ENCODE measurements around the gene DRGX.

Gene DRGX

DNA sequence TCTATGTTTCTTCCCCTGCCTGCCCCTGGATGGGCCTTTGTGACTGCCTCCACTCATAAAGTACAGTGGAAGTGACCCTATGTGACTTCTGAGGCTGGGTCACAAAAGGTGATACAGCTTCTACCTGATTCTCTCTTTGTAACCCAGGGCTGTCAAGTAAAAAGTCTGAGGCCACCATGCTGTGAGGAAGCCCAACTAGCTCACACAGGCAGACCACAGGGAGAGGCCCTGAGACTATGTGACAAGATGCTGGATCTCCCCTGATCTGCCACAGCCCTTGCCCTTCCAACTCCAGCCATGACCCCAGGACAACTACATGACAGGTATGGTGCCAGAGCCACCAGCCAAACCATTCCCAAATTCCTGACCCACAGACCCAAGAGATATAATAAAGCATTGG, 45.8 kb downstream of the DRGX start (continued):
- TF ChIP-seq ZNF555 (tag by site-specific recombination; conservative IDR thresholded peaks at IDR 0.05) (no peak), ZNF768 (tag by site-specific recombination; IDR thresholded peaks at IDR 0.05) (no peak)

GRCh38 chr10:49349390-49349789, 46.5 kb downstream of the DRGX start:
- Histone ChIP-seq H3K4me1 (ENCODE audit: control insufficient read depth, insufficient read depth, low read length) (no peaks in the 10 kb centered on the region), H3K4me3 (ENCODE audit: low read depth, low read length) (no peak overlapping the region), H3K9me3 (ENCODE audit: control insufficient read depth, insufficient read depth, low read depth, low read length) (no peaks in the 10 kb centered on the region; the same call in 1 of the 2 replicates), H3K36me3 (ENCODE audit: control insufficient read depth in 2 of 2, insufficient read depth in 1 of 2, low read length in 2 of 2) (no peaks in the 10 kb centered on the region), H3K27ac (ENCODE audit: extremely low read depth, low read depth, low read length) (no peak overlapping the region)
- POLR2A ChIA-PET: no interaction called here
- CTCF ChIA-PET: no interaction called here
- TF ChIP-seq, protein P1, sequence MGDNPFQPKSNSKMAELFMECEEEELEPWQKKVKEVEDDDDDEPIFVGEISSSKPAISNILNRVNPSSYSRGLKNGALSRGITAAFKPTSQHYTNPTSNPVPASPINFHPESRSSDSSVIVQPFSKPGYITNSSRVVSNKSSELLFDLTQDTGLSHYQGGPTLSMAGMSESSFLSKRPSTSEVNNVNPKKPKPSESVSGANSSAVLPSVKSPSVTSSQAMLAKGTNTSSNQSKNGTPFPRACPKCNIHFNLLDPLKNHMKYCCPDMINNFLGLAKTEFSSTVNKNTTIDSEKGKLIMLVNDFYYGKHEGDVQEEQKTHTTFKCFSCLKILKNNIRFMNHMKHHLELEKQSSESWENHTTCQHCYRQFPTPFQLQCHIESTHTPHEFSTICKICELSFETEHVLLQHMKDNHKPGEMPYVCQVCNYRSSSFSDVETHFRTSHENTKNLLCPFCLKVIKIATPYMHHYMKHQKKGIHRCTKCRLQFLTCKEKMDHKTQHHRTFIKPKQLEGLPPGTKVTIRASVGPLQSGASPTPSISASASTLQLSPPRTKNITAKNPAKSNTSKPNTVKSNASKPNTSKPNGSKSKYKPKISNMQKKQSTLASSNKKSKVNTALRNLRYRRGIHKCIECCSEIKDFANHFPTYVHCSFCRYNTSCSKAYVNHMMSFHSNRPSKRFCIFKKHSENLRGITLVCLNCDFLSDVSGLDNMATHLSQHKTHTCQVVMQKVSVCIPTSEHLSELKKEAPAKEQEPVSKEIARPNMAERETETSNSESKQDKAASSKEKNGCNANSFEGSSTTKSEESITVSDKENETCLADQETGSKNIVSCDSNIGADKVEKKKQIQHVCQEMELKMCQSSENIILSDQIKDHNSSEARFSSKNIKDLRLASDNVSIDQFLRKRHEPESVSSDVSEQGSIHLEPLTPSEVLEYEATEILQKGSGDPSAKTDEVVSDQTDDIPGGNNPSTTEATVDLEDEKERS (tag by site-specific recombination; IDR thresholded peaks at IDR 0.05): no peak
- no peak for TF ChIP-seq ZFP37 (tag by site-specific recombination; IDR thresholded peaks at IDR 0.05)
- no peak for TF ChIP-seq ZNF174 (tag by site-specific recombination; IDR thresholded peaks at IDR 0.05)
- no peak for TF ChIP-seq ZNF768 (tag by site-specific recombination; IDR thresholded peaks at IDR 0.05)
- TF ChIP-seq ZNF600 (tag by site-specific recombination; IDR thresholded peaks at IDR 0.05): no peak
- no peak for TF ChIP-seq ZNF157 (tag by site-specific recombination; IDR thresholded peaks at IDR 0.05)
- no peak for TF ChIP-seq KLF16 (tag by site-specific recombination; IDR thresholded peaks at IDR 0.05)
- no peak for TF ChIP-seq ZBTB1 (tag by site-specific recombination; IDR thresholded peaks at IDR 0.05)
- TF ChIP-seq ZNF146 (tag by site-specific recombination; IDR thresholded peaks at IDR 0.05): no peak
- TF ChIP-seq, protein P2, sequence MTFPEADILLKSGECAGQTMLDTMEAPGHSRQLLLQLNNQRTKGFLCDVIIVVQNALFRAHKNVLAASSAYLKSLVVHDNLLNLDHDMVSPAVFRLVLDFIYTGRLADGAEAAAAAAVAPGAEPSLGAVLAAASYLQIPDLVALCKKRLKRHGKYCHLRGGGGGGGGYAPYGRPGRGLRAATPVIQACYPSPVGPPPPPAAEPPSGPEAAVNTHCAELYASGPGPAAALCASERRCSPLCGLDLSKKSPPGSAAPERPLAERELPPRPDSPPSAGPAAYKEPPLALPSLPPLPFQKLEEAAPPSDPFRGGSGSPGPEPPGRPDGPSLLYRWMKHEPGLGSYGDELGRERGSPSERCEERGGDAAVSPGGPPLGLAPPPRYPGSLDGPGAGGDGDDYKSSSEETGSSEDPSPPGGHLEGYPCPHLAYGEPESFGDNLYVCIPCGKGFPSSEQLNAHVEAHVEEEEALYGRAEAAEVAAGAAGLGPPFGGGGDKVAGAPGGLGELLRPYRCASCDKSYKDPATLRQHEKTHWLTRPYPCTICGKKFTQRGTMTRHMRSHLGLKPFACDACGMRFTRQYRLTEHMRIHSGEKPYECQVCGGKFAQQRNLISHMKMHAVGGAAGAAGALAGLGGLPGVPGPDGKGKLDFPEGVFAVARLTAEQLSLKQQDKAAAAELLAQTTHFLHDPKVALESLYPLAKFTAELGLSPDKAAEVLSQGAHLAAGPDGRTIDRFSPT (tag by site-specific recombination; IDR thresholded peaks at IDR 0.05): no peak

DNA sequence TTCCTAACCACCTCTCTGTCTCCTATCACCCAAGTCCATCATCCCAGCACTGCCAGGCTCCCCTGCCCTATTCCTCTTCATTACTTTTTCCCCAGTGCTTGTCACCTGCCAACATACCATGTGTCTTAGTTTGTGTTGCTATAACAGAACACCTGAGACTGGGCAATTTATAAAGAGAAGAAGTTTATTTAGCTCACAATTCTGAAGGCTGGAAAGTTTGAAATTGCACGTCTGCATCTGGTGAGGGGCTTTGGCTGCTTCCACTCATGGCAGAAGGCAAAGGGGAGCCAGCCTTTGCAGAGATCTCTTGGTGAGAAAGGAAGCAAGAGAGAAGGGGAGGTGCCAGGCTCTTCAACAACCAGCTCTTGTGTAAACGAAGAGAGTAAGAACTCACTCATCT, 47.3 kb downstream of the DRGX start:
- Histone ChIP-seq H3K27ac (ENCODE audit: extremely low read depth, low read depth, low read length) (no peak overlapping the region), H3K9me3 (ENCODE audit: control insufficient read depth, insufficient read depth, low read depth, low read length) (no peaks in the 10 kb centered on the region; the same call in 1 of the 2 replicates), H3K4me1 (ENCODE audit: control insufficient read depth, insufficient read depth, low read length) (no peaks in the 10 kb centered on the region), H3K36me3 (ENCODE audit: control insufficient read depth in 2 of 2, insufficient read depth in 1 of 2, low read length in 2 of 2) (no peaks in the 10 kb centered on the region), H3K4me3 (ENCODE audit: low read depth, low read length) (no peak overlapping the region)
- ChIA-PET CTCF (interaction anchor here (0.8 kb wide), 1 partner anchor 692 kb away, joined by 3 read pairs; no protein-coding TSS in a partner anchor), POLR2A (no interaction called here)
- TF ChIP-seq ZSCAN16 (tag by site-specific recombination; IDR thresholded peaks at IDR 0.05): no peak
- no peak for TF ChIP-seq ZNF26 (tag by site-specific recombination; IDR thresholded peaks at IDR 0.05)
- no peak for TF ChIP-seq ZNF677 (tag by site-specific recombination; IDR thresholded peaks at IDR 0.05)
- TF ChIP-seq ZFP41 (tag by site-specific recombination; IDR thresholded peaks at IDR 0.05; ENCODE audit: borderline replicate concordance): no peak
- TF ChIP-seq, protein P3, sequence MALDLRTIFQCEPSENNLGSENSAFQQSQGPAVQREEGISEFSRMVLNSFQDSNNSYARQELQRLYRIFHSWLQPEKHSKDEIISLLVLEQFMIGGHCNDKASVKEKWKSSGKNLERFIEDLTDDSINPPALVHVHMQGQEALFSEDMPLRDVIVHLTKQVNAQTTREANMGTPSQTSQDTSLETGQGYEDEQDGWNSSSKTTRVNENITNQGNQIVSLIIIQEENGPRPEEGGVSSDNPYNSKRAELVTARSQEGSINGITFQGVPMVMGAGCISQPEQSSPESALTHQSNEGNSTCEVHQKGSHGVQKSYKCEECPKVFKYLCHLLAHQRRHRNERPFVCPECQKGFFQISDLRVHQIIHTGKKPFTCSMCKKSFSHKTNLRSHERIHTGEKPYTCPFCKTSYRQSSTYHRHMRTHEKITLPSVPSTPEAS (tag by site-specific recombination; IDR thresholded peaks at IDR 0.05): no peak
- TF ChIP-seq ZNF660 (tag by site-specific recombination; IDR thresholded peaks at IDR 0.05): no peak
- no peak for TF ChIP-seq ZNF112 (tag by site-specific recombination; IDR thresholded peaks at IDR 0.05)
- TF ChIP-seq ZNF654 (tag by site-specific recombination; IDR thresholded peaks at IDR 0.05; ENCODE audit: low read depth): no peak
- TF ChIP-seq ZNF664 (tag by site-specific recombination; IDR thresholded peaks at IDR 0.05): no peak
- TF ChIP-seq ZNF223 (tag by site-specific recombination; IDR thresholded peaks at IDR 0.05): no peak
- no peak for TF ChIP-seq ZNF266 (tag by site-specific recombination; IDR thresholded peaks at IDR 0.05; ENCODE audit: low read depth)
- TF ChIP-seq PRDM6 (tag by site-specific recombination; IDR thresholded peaks at IDR 0.05): no peak
- TF ChIP-seq ZNF302 (tag by site-specific recombination; IDR thresholded peaks at IDR 0.05; ENCODE audit: low read depth): no peak
- TF ChIP-seq ZNF292 (tag by site-specific recombination; IDR thresholded peaks at IDR 0.05; ENCODE audit: borderline replicate concordance, low read depth): no peak
- no peak for TF ChIP-seq ZNF10 (tag by site-specific recombination; IDR thresholded peaks at IDR 0.05)

All from HEK293 (cell line).